Vagina (tissue), 2 donors: ENCODE data around the gene MKS1.

ENCODE experiments used
- CTCF ChIP-seq, 3 experiments: fragments of 450-650 bp in 2 of 3; fragments of 200-600 bp in 1 of 3; sonication (generic) in 1 of 3; IDR thresholded peaks; one replicate each; pipeline ENCODE4 v1.5.1; 2017 to 2019; ENCODE audit warnings: antibody characterized with exemption in 3 of 3, mild to moderate bottlenecking in 2 of 3, moderate library complexity in 2 of 3
- POLR2A ChIP-seq, 2 donors: fragments of 450-650 bp; IDR thresholded peaks; one replicate each; pipeline ENCODE4 v1.6.1; 2017; ENCODE audit warnings: antibody characterized with exemption in 2 of 2, mild to moderate bottlenecking in 2 of 2, moderate library complexity in 2 of 2
- POLR2AphosphoS5 ChIP-seq, 2 donors: sonication (generic); formaldehyde crosslinking; IDR thresholded peaks; one replicate each; pipeline ENCODE4 v1.9.0; 2017; ENCODE audit warnings: antibody characterized with exemption in 2 of 2, mild to moderate bottlenecking in 2 of 2, low read depth in 1 of 2; ENCODE audit not compliant: insufficient read depth in 1 of 2

GRCh38 chr17:58264407-58265103 is 45.5 kb upstream of the MKS1 start:
- TF ChIP-seq CTCF (IDR thresholded peaks at IDR 0.05) (no peak), POLR2A (IDR thresholded peaks at IDR 0.05) (no peak), POLR2AphosphoS5 (IDR thresholded peaks at IDR 0.05; ENCODE audit: insufficient read depth in 1 of 2, low read depth in 1 of 2) (no peak)
